HG03066 (cell line): ENCODE data around the gene ANKRD23.

Experiments used
- ATAC-seq: cut with Tn5 transposase; IDR thresholded peaks from one replicate; pipeline ENCODE4 v1.9.1; 2021; ENCODE audit warnings: low read depth; ENCODE audit not compliant: unreplicated experiment

The ANKRD23 gene

DNA sequence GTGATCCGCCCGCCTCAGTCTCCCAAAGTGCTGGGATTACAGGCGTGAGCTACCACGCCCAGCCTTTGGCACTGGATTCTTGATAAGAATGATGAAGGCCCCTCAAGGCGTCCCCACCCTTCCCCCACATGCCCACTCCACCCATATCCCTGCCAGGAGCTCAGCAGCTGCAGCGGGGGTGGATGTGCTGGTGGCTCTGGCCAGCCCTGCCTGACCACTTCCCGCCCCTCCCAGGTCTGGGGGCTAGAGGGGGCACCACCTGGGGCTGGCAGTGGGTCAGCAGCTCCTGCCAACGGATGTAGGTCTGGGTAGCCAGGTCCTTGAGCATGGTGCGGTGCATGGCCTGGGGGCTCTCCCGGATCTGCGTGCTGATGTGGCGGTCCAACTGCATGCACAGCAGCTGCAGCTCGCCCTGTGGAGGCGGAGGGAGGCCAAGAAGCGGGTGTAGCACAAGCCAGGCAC lies 33.8 kb upstream of the ANKRD23 start:
- ATAC-seq = no peak

- ATAC-seq = no peak
Measured at GRCh38 chr2:96877042-96877451, 33.2 kb upstream of the ANKRD23 start.

DNA sequence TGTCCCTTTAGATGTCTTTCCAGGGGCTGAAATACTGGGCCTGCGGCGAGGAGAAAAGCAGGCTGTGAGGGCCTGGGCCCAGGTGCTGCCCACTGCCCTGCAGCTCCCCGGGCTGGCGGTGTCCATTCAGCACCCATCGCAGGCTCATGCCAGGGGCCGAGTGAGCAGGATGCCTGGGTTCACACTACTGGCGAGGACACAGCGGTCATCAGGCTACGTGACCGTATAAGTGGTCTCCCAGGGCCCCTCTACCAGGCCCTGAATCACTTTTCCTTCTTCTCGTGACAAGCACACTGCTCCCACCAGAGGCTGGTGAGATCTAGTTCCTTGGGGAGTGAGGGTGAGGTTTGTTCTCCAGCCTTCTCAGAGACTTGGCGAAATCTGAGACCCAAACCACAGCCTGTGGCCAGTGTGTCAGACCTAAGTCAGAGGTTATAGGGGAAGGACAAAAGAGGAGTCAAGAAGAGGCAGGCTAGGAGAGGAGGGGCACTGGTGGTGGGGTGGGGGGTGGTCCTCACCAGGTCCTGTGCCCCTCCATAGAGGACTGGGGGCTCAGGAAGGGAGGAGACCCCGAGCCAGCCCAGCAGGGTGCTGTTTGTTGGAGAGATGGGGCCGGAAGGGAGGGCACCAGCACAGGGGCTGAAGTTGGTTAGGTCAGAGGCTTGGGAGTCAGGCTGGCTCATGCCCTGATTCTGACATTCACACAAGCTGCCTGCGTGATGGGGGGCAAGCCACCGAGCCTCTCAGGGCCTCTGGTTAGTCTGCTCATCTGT lies 32.6 kb upstream of the ANKRD23 start:
- no peak for ATAC-seq

GRCh38 chr2:96875498-96876268 lies 31.9 kb upstream of the ANKRD23 start:
- ATAC-seq = no peak

DNA sequence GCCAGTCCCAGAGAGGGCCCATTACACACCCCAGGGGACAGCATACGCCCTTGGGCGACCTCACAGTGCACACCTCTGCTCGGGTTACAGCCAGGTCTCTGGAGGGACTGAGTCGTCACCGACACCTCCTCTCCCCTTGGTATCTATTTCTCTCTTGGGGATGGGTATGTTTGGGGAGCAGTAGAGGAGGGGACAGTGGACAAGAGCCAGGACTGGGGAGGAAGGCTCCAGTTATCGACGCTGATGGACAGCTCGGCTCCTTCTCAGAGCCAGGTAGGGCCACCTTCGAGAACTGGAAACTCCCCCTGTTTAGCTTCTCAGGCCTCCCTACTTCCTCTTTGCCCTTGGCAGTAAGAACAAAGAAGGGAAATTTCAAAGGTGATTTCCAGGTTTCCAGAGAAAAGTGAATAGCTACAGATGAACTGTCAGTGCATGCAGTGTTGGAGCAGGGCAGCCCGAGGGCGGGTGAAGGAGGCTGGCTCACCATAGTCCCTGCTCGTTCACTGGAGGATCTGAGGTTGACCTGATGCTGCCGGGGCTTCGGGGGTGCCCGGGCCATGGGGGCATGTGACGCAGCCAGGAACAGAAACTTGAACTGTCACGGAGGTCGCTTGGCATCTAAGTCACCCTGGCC lies 30.5 kb upstream of the ANKRD23 start:
- no peak for ATAC-seq

DNA sequence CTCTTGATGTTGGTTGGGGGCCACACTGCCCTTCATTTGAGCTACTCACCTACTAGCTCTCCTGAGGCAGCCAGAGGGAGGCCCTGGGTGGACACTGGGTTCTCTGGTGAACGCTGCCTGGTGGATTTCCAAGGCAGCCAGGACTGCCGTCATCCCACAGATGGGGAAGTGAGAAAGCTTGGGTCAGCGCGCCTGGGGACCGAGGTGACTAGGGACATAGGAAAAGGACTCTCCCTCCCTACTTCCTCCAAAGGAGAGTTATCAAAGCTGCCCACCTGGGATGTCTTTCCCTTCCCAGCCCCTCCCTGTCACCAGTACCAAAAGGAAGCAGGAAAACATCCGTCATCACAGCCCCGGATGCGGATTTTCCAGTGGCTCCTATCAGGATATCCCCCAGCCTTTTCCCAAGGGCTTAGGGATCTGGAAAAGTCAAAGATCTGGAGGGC lies 29.9 kb upstream of the ANKRD23 start:
- ATAC-seq = no peak

DNA sequence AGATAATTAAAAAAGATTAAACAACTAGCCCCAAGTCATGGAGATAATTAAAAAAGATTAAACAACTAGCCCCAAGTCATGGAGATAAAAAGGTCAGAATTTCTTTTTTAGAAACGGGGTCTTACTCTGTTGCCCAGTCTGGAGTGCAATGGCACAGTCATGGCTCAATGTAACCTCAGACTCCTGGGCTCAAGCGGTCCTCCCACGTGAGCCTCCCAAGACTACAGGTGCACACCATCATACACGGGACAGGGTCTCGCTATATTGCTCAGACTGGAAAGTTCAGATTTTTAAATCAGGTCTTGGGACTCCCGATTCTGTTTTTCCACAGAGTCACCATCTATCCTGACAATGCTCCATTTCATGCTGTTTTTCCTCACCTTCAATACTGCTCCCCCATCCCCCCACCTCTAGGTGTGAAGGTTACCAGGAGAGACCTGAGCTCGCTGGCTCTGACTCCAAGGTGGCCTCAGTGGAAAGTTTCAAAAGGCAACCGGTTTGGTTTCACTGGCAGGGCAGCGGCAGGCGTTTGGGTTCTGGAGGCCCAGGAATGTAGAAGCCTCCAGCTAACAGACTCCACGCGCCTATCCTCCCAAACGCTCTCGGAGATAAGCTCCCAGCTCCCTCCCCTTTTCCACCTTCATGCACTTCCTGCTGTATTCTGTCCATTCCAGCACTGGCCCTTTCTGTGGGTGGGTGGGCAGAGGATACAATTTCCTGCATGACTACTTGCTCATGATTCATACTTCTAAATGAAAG lies 28.9 kb upstream of the ANKRD23 start:
- ATAC-seq = no peak

- no peak for ATAC-seq
Measured at GRCh38 chr2:96870626-96871255, 26.9 kb upstream of the ANKRD23 start.

DNA sequence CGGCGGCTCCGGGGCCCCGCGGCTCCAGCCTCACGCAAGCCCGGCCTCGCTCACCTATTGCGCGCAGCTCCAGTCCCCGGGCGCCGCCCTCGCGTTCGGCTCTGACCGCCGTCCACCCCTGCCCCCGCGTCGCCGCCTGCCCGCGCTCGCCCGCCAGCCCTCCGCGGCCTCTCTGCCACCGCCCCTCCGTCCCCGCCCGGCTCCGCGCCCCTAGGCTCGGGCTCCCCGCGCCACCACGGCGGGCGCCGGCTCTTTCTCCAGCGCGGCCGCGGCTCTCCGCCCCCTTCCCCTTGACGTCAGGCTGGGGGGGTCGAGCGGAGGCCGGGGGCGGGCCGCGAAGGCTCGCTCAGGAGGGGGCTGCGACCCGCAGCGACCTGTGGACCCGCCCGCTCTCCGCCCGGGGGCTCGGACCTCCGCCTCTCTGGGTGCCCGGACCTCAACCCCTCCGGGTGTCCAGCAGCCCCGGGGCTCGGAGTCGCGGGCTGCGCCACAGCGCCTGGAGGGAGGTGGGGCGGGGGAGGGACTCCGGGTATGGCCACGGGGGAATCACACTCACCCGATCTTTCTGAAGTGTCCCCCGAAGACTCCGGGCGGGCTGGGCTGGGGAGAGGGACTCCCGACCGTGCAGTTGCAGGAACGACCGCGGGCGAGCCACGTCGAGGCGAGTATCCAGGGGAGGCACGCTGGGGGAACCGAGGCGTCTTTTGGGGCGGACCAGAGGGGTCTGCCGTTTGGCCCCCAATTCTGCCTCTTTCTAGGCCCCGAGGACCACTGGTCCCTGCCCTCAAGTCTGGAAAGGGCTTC lies 26.2 kb upstream of the ANKRD23 start, which contains the start of gene SEMA4C:
Gene SEMA4C, minus strand, starts transcription at position 259 of the 804 bp plus-strand sequence. CDS start 2,194 bp downstream, outside the sequence.
- ATAC-seq = no peak

- no peak for ATAC-seq
Measured at GRCh38 chr2:96869281-96869821, 25.5 kb upstream of the ANKRD23 start.

- peak; percentile 55 for ATAC-seq
Measured at GRCh38 chr2:96868555-96869280, 24.9 kb upstream of the ANKRD23 start.

DNA sequence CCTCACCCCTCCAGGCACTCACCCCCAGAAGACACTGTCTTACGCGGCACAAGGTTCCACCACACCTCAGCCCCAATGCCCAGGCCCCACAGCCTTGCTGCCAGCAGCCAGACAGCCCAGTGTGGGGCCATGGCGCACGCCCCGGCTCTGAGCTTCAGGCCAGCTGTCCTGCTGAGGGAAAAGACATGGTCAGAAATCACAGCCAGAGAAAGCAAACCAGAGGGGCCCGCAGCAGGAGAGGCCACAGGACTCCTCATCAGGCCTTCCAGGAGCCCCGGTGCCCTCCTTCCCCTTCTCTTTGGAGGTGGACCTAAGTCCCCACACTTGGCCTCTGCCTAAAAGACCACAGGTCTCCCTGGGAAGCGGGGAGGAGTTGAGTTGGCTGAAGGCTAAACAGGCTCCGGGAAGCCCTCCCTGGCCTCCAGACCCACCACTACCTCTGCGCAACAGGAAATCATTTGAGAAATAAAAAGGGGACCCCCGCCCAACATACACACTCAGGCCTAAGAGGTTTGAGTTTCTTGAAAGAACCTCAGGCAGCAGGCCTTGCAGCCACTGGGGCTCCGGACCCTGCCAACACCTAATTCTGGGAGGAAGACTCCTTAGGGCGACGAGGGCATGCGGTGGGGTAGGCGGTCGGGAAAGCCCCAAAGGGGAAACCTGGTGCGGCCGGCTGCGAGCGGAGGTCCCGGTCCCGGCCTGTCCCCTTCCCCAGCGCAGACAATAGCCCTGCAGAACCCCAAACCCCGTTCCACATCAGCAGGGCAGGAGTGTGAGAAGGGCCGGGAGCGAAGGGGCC lies 24.1 kb upstream of the ANKRD23 start:
- ATAC-seq = no peak

DNA sequence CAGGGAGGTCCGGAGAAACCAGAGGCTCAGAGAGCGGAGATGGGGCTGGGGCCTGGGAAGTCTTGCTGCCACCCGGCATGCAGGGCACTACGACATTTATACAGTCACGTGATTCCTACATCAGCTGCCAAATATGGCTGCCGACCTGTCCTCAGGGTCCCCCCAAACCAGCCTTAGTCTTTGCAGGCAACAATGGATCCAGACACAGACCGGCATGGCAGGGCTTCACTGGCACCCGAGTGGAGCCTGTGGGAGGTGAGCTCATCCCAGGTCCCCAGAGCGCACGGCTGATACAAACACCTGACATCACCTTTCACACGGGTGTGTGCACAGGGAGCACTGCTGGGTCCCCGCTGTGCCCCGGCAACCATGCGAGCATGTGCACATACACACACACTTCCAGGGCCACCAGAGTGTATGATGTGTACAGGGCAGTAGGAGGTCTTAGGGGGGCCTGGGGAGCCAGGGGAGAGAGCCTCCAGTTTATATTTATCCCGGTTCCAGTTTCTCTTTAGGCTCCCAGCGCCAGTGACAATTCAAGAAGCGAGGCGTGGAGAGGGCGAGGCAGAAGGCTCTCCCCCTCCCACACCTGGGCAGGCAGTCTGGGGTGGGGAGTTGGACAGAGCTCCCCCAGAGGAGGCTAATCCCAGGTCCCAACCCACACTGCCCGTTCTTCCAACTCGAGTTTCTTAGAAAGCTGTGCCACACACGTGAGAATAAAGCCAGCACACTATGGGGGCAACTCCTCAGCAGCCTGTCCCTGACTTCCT lies 23.4 kb upstream of the ANKRD23 start:
- ATAC-seq = no peak

DNA sequence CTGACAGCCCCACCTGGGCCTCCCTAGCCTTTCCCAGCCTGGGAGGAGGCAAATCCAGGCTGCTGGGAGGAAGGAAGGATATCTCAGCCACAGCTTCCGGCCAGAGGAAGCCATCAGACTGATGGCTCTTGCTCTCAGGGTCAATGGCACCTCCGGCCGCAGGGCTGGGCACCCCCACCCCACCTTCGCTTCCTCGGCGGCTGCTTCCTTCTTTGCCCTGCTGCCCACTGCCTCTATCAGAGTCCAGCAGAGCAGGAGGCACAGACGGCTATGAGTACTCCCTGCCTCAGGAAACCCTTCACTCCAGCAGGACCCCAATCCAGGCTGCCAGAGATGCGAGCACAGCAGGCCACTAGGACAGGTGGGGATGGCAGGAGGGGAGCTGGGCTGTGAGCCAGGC lies 22.8 kb upstream of the ANKRD23 start:
- no peak for ATAC-seq

DNA sequence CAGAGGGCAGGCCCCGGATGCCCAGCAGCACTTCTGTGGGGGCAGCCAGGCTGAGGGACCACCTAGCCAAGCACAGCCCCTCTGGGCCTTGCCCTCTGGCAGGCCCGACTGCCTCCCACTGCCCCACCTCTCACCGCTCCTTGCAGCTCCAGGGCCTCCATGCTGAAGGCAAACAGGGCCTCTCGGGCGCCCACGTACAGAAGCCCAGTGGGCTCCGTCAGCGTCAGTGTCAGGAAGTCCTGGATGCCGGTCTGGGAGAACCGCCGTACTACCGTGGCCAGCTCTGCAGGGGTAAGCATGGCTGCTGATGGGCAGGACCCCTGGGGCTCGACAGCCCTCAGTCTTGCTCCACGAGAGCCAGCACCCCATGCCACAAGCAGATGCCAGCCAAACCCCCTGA lies 22.3 kb upstream of the ANKRD23 start:
- no peak for ATAC-seq

DNA sequence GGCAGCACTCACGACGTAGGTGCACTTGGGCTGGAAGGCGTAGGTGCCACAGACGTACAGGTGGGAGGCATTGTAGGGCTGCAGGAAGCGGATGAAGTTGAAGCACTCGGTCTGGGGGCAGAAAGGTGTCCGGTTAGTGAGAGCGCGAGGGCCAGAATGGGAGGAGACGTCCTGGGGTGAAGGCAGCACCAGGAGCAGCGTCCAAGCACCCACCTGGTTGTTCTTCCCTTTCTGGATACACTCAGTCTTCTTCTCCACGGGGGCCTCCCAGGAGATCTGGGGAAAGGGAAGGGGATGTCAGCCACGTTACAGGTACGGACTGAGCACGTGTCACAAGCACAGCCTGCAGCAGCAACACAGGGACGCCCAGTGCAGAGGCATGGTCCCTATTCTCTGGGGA lies 21.8 kb upstream of the ANKRD23 start:
- no peak for ATAC-seq
